HEK293 (cell line): ENCODE results near the gene KRTAP5-2.

Experiments
- OVOL3 ChIP-seq: fragments of 450-650 bp; formaldehyde crosslinking; IDR thresholded peaks from 2 replicates; pipeline ENCODE4 v1.5.1; 2016; ENCODE audit warnings: missing biosample characterization, missing genetic modification characterization
- ZNF423 ChIP-seq: fragments of 450-650 bp; formaldehyde crosslinking; IDR thresholded peaks from 2 replicates; pipeline ENCODE4 v1.5.1; 2016; ENCODE audit warnings: missing biosample characterization, missing genetic modification characterization
- TF ChIP-seq, protein P1 (sequence below): fragments of 450-650 bp; formaldehyde crosslinking; IDR thresholded peaks from 2 replicates; pipeline ENCODE4 v1.5.1; 2016; ENCODE audit warnings: missing biosample characterization, missing genetic modification characterization
- TF ChIP-seq, protein P2 (sequence below): fragments of 450-650 bp; formaldehyde crosslinking; IDR thresholded peaks from 2 replicates; pipeline ENCODE4 v1.5.1; 2017; ENCODE audit warnings: missing biosample characterization, missing genetic modification characterization

DNA sequence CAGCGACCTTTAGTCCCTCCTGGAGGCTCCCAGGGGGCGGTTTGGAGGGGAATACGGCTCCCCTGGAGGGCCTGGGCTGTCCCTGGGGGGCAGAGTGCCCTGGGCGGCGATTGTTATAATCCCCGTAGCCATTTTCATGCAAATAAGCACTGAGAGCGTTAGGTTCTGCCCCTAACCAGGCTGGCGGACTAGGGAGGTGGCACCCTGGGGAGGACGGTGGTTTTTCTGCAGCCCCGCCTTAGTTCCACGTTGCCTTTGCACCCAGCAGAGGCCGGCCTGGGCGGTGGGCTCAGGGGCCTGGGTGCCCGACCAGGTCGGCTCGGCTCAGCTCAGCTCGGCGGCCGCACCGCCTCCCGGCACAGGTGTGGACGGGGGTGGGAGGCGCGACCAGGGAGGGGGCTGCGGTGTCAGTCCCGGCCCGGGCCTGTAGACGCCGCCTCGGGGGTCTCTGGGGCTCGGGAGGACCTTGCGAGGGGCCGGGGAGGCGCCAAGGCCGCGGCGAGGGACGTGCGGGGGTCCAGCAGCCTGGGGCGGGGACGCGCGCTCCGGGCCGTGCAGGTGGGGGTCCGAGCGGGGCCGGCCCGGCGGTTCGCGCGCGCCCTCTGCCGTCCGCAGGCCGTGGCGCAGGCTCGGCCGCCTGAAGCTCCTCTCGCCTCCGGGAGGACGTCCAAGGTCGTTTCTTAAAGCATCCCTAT, 23.7 kb downstream of the KRTAP5-2 start:
- TF ChIP-seq, protein P1, sequence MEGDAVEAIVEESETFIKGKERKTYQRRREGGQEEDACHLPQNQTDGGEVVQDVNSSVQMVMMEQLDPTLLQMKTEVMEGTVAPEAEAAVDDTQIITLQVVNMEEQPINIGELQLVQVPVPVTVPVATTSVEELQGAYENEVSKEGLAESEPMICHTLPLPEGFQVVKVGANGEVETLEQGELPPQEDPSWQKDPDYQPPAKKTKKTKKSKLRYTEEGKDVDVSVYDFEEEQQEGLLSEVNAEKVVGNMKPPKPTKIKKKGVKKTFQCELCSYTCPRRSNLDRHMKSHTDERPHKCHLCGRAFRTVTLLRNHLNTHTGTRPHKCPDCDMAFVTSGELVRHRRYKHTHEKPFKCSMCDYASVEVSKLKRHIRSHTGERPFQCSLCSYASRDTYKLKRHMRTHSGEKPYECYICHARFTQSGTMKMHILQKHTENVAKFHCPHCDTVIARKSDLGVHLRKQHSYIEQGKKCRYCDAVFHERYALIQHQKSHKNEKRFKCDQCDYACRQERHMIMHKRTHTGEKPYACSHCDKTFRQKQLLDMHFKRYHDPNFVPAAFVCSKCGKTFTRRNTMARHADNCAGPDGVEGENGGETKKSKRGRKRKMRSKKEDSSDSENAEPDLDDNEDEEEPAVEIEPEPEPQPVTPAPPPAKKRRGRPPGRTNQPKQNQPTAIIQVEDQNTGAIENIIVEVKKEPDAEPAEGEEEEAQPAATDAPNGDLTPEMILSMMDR = no peak
- TF ChIP-seq, protein P2, sequence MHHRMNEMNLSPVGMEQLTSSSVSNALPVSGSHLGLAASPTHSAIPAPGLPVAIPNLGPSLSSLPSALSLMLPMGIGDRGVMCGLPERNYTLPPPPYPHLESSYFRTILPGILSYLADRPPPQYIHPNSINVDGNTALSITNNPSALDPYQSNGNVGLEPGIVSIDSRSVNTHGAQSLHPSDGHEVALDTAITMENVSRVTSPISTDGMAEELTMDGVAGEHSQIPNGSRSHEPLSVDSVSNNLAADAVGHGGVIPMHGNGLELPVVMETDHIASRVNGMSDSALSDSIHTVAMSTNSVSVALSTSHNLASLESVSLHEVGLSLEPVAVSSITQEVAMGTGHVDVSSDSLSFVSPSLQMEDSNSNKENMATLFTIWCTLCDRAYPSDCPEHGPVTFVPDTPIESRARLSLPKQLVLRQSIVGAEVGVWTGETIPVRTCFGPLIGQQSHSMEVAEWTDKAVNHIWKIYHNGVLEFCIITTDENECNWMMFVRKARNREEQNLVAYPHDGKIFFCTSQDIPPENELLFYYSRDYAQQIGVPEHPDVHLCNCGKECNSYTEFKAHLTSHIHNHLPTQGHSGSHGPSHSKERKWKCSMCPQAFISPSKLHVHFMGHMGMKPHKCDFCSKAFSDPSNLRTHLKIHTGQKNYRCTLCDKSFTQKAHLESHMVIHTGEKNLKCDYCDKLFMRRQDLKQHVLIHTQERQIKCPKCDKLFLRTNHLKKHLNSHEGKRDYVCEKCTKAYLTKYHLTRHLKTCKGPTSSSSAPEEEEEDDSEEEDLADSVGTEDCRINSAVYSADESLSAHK (tag by site-specific recombination) = no peak
- TF ChIP-seq OVOL3 (tag by site-specific recombination) (no peak), ZNF423 (tag by site-specific recombination) (peak; percentile 84)
